Neural progenitor cell (in vitro differentiated cells): ENCODE measurements around the gene IQCM.

Source experiments
- EZH2 ChIP-seq: fragments of 200-600 bp; sonication (generic); IDR thresholded peaks from 2 replicates; pipeline ENCODE4 v1.6.1; 2017; ENCODE audit warnings: antibody characterized with exemption, mild to moderate bottlenecking, moderate library complexity
- EZH2phosphoT487 ChIP-seq: fragments of 200-600 bp; sonication (generic); IDR thresholded peaks from 2 replicates; pipeline ENCODE4 v1.6.1; 2017; ENCODE audit warnings: antibody characterized with exemption
- TF ChIP-seq, protein P1 (sequence below): fragments of 200-600 bp; sonication (generic); IDR thresholded peaks from 2 replicates; pipeline ENCODE4 v1.5.1; 2017; ENCODE audit warnings: antibody characterized with exemption, mild to moderate bottlenecking

- TF ChIP-seq, protein P1, sequence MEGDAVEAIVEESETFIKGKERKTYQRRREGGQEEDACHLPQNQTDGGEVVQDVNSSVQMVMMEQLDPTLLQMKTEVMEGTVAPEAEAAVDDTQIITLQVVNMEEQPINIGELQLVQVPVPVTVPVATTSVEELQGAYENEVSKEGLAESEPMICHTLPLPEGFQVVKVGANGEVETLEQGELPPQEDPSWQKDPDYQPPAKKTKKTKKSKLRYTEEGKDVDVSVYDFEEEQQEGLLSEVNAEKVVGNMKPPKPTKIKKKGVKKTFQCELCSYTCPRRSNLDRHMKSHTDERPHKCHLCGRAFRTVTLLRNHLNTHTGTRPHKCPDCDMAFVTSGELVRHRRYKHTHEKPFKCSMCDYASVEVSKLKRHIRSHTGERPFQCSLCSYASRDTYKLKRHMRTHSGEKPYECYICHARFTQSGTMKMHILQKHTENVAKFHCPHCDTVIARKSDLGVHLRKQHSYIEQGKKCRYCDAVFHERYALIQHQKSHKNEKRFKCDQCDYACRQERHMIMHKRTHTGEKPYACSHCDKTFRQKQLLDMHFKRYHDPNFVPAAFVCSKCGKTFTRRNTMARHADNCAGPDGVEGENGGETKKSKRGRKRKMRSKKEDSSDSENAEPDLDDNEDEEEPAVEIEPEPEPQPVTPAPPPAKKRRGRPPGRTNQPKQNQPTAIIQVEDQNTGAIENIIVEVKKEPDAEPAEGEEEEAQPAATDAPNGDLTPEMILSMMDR, result no peak
- TF ChIP-seq EZH2 (no peak), EZH2phosphoT487 (no peak)
Measured at GRCh38 chr4:149708513-149709130, 107.0 kb downstream of the IQCM start.
